NCI-H2196 treated with DMSO at 0.1 percent for 48 hours (cell line): ENCODE measurements around the gene C2orf76.
"Not testable (repeated sequence)": the region's sequence is repeated elsewhere in the genome, so short reads cannot be mapped to it uniquely, and the experiment has no call there.

Experiments used
- DNase-seq: peaks from one replicate; lab custom pipeline; 2025; ENCODE audit not compliant: unreplicated experiment; lab: John Stamatoyannopoulos, UW

C2orf76 gene

DNA sequence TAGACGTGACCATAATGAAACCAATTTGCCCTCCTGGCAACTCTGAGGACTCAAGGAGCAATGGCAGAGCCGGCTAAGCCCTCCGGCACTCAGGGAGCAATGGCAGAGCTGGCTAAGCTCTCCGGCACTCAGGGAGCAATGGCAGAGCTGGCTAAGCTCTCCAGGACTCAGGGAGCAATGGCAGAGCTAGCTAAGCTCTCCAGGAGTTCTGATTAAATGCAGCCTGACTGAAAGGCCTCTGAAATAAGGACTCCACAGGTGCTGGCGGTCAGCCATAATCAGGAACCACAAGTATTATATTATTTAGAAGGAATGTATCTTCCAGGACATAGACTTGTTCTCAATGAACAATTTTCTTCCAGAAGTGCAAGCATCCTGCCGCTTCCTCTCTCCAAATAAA is 65.2 kb downstream of the C2orf76 start:
- no peak for DNase-seq

DNA sequence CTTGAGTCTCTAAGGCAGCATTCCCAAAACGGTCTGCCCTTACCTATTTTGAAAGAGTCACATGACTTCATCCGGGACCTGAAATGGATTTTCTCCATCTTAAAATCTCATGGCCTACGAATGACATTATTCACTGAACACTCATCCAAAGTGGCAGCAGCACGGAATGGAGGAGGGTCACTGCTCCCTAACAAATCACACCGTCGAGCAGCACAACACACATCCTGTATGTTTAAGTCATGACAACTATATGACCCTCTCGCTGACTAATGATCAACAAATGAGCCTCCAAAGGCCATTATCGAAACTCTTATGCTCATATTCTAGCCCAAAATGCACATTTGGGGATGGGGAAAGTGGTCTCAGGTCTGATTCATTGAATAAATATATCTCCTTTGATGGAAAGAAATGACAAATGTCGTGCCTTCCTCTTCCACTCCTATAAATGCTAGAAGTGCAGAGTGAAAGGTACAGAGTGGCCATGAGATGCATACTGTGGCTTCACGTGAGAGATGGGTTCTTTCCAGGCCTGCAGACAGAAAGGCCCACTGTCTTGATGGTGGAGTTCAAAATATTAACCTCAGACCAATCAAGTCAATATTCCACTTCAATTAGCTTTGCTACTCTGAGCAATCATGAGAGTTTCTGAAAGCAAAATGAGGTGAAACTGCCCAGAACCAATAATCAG is 70.8 kb downstream of the C2orf76 start:
- no peak for DNase-seq

DNA sequence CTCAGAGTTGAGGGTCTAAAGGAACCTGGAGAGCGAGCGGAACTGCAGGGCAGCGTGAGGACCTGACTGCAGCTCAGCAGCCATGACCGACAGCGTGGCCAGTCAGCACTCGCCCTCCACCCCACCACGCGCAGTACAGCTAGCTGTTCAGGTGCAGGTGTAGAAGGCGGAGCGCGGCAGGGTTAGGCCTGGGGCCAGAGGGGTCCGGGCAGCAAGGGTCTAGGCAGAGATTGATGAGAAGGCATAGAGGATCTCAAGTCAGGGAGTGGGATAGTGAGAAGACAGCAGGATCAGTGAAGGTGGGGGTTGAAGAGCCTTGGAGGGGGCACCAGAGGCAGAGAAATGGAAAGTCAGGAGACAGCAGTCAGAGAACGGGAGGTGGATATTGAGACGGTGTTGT is 72.0 kb downstream of the C2orf76 start:
- DNase-seq = no peak

DNA sequence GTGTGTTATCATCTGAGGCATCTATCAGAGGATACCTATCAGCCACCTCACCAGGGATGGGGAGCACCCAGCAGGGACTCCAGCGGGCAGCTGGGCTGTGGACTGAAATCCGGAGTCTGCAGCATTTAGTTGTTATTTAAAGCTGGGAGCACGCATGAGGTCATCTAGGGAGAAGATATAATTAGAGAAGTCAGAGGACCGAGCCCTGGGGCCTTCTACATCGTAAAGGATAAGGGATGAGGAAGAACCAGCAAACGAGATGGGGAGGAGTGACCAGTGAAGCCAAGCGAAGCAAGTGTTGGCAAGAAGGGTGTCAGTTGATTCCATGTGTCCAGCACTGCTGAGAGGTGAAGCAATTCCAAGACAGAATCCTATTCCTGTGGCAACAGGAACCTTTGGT is 72.7 kb downstream of the C2orf76 start:
- DNase-seq = no peak

DNA sequence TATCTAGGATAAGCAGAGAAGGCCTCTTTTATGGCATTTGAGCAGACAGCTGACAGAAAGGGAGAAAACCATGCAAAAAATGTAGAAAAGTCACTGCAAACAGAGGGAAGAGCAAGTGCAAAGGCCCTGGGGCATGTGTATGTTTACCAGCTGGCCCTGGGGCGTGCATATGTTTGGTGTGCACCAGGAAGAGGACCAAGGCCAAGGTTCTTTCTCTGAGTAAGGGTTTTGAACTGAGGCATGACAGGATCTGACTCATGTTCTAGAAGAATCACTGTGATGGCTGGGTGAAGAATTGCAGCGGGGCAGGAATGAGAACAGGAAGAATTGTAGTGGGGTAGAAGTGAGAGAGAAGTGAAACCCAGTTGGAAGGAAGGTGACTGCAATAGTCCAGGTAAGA is 73.4 kb downstream of the C2orf76 start:
- DNase-seq = no peak

DNA sequence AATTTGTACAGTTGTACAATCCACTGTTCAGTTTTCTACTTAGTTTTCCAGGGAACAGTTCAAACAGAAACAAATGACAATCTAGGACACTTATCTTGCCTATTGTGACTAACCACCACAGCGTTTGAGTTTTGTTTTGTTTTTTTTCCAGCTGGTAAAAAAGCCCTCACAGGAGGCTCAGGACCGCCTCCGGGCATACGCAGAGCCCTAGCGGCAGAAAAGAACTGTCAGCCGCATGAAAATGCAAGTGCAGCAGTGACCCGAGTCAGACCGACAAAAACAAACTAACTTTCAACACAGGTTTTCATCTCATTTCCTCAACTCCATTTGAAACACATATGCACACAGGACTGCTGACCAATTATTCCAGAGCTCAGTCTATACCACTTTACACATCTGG is 74.4 kb downstream of the C2orf76 start:
- no peak for DNase-seq

DNA sequence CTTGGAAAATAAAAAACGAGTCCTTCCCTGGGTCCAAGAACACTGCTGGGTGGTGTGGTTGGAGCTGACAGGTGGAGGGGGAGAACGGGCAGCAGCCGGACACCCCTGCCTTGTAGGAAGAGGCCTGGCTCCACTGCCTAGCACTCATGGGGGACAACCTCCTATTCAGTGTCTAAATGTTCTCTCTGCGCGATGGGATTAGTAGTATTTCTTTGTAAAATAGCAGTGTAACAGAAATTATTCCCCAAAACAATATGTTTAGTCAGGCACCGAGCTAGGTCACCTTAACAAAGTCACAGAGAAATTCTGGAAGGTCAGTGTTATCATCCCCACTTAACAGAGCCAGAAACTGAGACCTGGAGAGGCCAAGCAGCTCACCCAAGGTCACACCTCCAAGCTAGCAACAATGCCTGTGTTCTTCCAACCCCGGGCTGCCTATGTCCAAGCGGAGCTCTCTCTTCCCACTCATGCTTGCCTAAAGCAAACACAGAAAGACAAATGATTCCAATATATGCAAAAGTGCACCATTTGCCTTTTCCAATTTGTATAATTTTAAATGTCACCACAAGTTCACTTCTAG is 75.0 kb downstream of the C2orf76 start:
- DNase-seq = no peak

DNA sequence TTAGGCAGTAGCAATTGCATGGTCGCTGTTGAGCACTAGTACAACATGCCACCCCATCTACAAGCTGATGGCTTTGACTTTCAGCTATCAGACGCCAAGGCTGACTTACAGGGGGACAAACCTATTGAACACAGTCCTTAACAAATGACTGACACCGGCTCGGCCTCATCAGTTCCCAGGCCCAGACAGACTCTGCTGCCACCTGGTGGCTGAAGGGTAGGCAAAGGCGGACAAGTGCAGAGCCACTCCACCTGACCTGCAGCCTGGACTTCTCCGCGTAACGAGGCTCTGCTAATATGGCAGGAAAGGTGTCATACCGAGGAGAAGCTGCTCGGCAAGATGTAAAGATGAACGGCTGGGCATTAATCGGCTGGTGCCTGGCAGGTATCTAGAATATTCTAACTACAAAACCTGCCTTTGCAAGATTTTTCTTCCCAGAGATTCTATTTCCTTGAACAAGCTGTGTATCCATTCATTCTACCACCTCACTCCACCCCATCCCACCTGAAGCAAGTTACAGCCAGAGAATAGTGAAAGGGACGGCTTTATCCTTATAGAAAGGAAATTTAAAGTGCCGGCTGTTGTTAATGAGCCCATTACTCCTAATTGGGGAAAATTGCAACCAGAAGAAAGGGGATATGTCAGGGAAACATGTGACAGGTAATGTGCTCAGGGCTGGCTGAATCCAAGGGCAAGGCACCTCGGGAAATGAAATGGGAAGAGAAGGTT is 75.6 kb downstream of the C2orf76 start:
- peak; percentile 22 for DNase-seq

DNA sequence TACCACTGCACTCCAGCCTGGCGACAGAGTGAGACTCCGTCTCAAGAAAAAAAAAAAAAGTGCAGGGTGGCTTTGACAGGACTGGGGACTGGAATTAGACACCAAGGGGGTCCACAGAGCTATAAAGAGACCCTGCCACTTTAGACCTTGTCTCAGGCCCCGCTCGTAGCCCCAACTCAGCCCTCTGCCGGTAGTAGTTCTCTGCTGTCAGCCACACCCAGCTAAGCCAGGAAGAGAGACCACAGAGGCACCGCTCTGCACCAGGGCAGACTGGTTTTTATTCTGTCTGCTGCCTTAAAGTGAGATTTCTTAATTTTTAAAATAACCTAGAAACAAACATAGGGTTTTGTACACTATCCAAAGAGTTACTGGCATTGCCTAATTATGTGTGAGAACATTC is 77.0 kb downstream of the C2orf76 start:
- no peak for DNase-seq

DNA sequence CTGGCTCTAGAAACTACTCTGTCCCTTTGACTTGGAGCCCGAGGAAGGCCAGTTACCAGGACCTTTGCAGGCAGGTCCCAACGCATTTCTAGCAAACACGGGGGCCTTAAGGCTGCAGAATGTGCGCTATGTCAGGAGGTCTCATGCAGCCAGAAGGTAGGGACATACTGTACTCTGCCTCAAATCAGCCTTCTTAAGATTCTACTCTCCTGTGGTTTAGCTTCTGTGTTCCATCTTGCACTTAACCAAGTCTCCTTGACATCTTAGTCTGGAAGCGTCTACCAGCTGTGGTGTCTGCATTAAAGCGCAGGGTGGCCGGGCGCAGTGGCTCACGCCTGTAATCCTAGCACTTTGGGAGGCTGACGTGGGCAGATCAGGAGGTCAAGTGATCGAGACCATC is 77.5 kb downstream of the C2orf76 start:
- DNase-seq = no peak

DNA sequence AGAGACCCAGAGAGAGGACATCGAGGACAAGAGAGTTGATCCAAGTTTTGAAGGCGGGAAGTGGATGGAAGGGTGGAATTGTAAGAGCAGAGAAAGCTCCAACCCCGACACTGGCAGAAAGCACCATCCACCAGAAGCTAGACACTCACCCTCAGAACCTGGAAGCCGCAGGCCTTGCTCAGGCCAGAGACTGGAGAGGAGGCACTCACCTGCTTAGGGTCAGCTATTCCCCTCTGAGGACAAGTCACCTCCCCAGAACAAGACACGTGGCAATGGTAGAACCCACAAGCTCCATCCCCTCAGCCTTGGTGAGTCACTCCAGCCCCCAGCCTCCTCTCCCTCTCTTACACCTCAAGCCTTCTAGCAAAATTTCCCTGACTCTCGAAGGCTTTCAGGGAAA is 78.1 kb downstream of the C2orf76 start:
- DNase-seq = no peak

DNA sequence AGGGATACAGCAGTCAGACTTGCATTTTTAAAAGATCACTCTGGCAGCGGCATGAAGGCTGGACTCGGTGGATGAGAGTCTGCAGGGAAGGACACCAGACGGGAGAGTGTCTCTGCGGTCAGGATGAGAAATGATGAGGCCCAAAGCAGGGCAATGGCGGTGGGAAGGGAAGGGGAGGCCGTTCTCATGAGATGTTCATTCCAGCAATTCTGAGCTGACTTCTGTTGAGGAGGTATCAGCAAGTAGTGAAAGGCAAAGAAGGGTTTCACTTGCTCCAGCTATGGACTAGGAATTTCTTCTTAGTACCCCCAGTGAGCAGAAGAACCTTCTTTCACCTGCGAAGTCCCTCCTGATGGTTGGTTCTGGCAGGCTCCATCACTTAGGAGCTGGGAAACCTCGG is 80.0 kb downstream of the C2orf76 start:
- DNase-seq = no peak

DNA sequence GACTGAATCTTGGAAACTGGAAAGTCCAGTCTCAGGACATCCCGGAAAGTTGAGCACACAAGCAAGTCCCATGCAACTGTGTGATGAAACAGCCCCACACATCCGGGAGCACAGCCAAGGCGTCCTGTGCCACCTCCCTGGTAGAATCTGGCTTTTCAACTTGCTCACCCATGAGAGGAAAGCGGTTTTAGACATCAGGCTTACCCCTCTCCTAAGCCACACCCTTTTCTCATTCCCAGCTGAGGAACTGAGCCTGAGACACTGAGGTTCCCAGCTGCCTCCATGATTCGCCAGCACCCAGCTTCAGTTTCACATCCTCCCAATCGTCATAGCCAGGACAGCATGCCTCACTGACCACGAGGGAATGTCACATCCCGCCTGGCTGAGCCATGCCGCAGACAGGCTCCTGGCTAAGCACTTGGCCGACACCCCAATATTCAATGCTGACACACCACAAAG is 82.7 kb downstream of the C2orf76 start:
- DNase-seq = peak; percentile 66

DNA sequence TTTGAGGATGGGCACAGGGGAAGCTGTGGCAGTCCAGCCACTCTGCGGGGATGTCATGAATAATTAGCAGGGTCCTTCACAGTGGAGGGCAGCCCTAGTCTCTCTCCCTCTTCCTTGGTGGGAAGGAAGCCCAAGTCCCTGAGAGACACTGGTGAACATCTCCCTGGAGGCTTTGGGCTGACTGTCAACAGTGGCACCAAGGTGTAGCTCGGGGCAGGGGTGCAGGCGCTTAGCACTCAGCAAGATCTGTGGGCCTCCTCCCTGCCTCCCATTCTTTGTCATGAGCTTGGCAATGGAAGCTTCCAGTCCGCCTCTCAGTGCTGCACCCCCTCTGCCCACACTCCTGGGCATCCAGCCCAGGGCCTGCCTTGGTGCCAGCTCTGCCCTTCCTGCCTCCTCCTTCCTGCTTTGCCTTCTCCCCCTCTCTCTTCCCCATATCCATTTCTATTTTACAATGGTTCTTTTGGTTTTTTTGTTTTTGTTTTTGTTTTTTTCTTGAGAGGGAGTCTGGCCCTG is 83.6 kb downstream of the C2orf76 start:
- peak; percentile 46 for DNase-seq

DNA sequence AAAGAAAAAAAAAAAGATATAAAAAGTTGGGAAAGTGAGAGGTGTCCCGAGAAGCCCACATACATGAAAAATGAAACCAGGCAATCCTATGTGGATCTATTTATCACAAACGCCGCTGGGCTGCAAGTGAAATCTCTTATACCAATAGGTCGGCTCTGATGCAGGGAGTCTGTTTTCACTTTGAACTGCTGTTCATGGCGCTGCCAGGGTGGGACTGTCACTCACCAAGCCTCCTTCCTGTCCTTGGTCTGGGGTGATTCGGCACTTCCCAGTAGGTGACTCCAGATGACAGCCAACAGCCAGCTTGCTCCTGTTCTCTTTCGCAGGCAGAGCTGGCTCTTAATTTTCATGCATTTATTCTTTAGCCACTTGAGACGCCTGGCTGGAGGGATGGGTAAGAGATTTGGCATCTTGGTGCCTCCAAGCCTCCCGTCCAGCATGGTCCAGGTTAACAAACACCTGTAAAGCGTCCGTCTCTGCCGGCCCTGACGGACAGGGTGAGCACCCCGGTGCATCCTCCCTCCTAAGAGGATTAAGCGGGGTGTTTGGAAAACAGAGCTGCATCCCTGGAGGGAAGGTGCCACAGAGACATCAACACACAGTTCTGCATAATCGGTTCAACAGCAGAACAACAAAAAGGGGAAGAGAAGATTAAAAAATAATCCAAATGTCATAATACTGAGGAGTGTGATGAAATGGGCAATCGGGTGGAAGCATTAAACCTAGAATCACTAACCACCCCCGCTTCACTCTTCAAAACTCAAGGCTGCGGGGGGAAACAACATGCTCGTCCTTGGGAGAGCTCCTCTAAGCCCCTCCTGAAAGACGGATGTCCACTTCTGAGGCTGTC is 84.3 kb downstream of the C2orf76 start:
- no peak for DNase-seq

DNA sequence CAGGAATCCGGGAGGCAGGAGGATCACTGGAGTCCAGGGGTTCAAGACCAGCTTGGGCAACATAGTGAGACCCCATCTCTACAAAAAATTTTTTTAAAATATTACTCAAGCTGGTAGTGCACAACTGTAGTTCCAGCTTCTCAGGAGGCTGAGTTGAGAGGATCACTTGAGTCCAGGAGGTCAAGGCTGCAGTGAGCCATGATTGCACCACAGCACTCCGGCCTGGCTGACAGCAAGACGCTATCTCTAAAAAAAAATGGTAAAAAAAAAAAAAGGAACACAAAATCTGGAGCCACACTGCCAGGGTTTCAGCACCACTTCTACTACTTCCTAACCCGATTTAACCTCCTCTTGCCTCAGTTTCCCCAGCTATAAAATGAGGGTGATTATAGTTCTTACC is 86.0 kb downstream of the C2orf76 start:
- DNase-seq = no peak

DNA sequence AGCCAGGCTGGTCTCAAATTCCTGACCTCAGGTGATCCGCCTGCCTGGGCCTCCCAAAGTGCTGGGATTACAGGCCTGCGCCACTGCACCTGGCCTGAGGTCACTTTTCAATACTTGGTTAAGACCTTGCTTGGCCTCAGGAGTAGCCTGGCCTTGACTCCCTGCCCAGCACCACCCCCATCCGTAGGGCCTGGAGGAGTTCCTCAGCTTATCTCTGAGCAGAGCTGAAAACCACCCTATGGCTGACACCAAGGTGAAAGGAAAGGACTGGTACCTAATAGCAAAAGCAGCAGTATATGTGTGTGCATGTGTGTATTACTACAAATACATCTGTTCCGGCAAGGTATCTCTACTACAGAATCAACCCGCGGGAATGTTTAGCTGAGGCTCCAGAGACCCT is 87.0 kb downstream of the C2orf76 start:
- DNase-seq = no peak

DNA sequence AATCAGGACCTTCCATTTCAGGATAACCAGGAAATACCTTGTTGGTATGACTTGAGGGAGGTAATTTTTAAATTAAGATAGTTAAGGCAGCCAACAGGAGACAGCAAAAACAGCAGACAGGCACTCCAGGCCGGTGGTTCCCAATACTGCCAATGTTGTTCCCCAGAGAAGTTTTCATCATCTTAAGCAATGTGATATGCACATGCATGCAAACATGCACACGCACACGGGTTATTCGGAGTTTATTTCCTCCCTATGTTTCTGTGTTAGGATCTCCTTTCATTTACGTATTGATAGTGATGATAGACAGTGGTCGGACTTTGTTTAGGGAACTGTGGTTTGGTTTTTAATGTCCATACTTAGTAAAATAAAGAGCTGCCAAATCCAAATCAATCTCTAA is 87.7 kb downstream of the C2orf76 start:
- DNase-seq = no peak

DNA sequence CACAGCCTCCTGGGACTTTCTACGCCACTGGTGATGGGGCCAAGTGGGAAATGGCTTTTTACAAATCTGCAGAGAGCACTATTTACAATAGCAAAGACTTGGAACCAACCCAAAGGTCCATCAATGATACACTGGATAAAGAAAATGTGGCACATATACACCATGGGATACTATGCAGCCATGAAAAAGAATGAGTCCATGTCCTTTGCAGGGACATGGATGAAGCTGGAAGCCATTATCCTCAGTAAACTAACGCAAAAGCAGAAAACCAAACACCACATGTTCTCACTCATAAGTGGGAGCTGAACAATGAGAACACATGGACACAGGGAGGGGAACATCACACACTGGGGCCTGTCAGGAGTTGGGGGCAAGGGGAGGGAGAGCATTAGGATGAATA is 88.2 kb downstream of the C2orf76 start:
- not testable (repeated sequence) for DNase-seq

DNA sequence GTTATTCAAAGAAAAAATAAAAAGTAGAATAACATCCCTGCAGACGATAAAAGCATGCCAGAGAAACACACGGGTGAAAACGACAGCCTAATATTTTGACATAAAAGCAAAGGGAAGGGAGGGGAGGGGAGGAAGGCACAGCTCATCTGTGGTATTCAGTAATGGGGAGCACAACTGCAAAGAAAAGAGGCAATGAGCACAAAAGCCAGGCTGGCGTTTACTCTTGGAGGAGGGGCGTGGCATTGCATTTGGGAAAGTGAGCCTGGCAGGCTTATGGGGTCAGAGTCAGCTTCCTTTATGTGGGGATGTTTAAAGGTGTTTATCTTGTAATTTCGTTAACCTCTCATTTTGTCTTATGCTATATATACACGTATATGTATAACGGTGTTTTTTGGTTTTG is 89.8 kb downstream of the C2orf76 start:
- no peak for DNase-seq

DNA sequence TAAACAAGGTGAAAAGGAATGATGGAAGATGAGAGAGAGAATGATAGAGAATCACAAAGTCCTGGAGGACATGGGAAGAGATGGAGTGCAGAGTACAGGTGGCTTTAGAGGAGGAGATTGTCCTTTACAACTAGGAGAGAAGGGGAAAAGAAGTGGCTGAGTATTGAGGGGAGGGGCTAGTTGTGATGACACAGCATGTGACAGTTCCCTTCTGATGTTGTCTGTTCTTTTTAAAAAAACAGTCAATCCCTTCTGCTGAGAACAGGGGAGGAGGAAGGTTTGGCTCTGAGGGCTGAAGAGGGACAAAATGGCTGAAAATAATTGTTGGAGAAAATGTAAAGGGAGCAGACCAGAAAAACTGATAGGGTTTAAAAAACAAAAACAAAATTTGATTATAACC is 99.0 kb downstream of the C2orf76 start:
- DNase-seq = no peak
